Thyroid gland (tissue), 4 donors: Measurements from ENCODE around the gene NUBP2.

Source experiments
- CTCF ChIP-seq, 6 experiments: fragments of 200-600 bp in 3 of 6; fragments of 450-650 bp in 3 of 6; sonication (generic) in 3 of 6; IDR thresholded peaks; one replicate each; pipeline ENCODE4 v1.5.1; 2016 to 2019; ENCODE audit warnings: antibody characterized with exemption in 6 of 6, mild to moderate bottlenecking in 2 of 6, inconsistent platforms in 1 of 6, moderate library complexity in 1 of 6
- POLR2A ChIP-seq, 2 donors: fragments of 450-650 bp; IDR thresholded peaks; one replicate each; pipeline ENCODE4 v1.6.1; 2017; ENCODE audit warnings: antibody characterized with exemption in 2 of 2, mild to moderate bottlenecking in 2 of 2, moderate library complexity in 1 of 2

DNA sequence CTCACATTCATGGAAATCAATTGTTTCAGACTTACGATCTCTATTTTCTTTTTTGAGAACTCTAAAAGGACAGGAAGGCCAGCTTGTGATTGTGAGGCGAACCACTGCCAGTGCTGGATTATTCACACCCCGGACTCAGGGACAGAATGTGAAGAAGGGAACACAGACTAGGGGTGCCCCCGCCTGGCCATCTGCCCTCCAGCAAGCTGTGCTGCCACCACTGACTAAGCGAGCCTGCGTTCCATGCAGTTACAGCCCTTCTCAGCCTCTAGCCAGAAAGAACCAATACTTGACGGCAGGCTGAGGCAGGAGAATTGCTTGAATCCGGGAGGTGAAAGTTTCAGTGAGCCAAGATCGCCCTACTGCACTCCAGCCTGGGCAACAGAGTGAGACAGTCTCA is 41.1 kb downstream of the NUBP2 start:
- TF ChIP-seq POLR2A (IDR thresholded peaks at IDR 0.05) (no peak), CTCF (IDR thresholded peaks at IDR 0.05) (no peak)
